Stimulated activated CD4-positive, alpha-beta T cell treated with anti-CD3 and anti-CD28 coated beads, Interleukin-2, amount 100 ng/mL, for 4 hours (primary cell): ENCODE data around the gene NAMPT.

Experiments used
- DNase-seq: peaks from one replicate; pipeline ENCODE4 v3.0.0-alpha.2; 2020; ENCODE audit warnings: low read depth

Gene NAMPT

GRCh38 chr7:106273009-106273668 lies 11.6 kb downstream of the NAMPT start:
- DNase-seq = no peak

- no peak for DNase-seq
These were observed 14.4 kb downstream of the NAMPT start for GRCh38 chr7:106270122-106270977.

- no peak for DNase-seq
These were observed 15.4 kb downstream of the NAMPT start for GRCh38 chr7:106269254-106269961.

GRCh38 chr7:106265133-106265532 lies 19.6 kb downstream of the NAMPT start:
- no peak for DNase-seq

- DNase-seq = no peak
These were observed 22.4 kb downstream of the NAMPT start for GRCh38 chr7:106262221-106262881.

- no peak for DNase-seq
These were observed 24.6 kb downstream of the NAMPT start for GRCh38 chr7:106260136-106260561.

- DNase-seq = no peak
These were observed 26.0 kb downstream of the NAMPT start for GRCh38 chr7:106258789-106259188.

- no peak for DNase-seq
These were observed 27.0 kb downstream of the NAMPT start for GRCh38 chr7:106257752-106258151.

GRCh38 chr7:106256144-106256543 lies 28.6 kb downstream of the NAMPT start:
- DNase-seq = no peak

GRCh38 chr7:106255246-106255645 lies 29.5 kb downstream of the NAMPT start:
- DNase-seq = no peak

GRCh38 chr7:106254525-106255116 lies 30.2 kb downstream of the NAMPT start:
- DNase-seq = no peak

- DNase-seq = no peak
These were observed 32.2 kb downstream of the NAMPT start for GRCh38 chr7:106252568-106252967.

- DNase-seq = no peak
These were observed 35.3 kb downstream of the NAMPT start for GRCh38 chr7:106249488-106249887.

GRCh38 chr7:106248600-106248999 lies 36.2 kb downstream of the NAMPT start:
- no peak for DNase-seq

GRCh38 chr7:106247841-106248240 lies 36.9 kb downstream of the NAMPT start:
- DNase-seq = no peak

GRCh38 chr7:106246902-106247711 lies 37.7 kb downstream of the NAMPT start:
- no peak for DNase-seq

- DNase-seq = no peak
These were observed 40.9 kb downstream of the NAMPT start for GRCh38 chr7:106243893-106244292.

- no peak for DNase-seq
These were observed 45.4 kb downstream of the NAMPT start for GRCh38 chr7:106239406-106239805.

GRCh38 chr7:106238830-106239229 lies 46.0 kb downstream of the NAMPT start:
- no peak for DNase-seq

- no peak for DNase-seq
These were observed 48.7 kb downstream of the NAMPT start for GRCh38 chr7:106236065-106236464.

GRCh38 chr7:106234425-106234824 lies 50.4 kb downstream of the NAMPT start:
- DNase-seq = no peak
